H1 (cell line): ENCODE measurements around the gene ELOVL3. TPM values are rescaled to one million over a fixed set of nuclear protein-coding genes. Genes with fewer than 3 reads are reported as not detected.

Source experiments
- CTCF ChIA-PET: fragments of 300-600 bp; sonication (Branson Sonifier 250); formaldehyde crosslinking; loops from one replicate; lab custom pipeline; 2021; ENCODE audit not compliant: partially characterized antibody; lab: Charles Lee
- POLR2A ChIA-PET: fragments of 300-600 bp; sonication (Branson Sonifier 250); formaldehyde crosslinking; loops from one replicate; lab custom pipeline; 2021; ENCODE audit warnings: inconsistent platforms; ENCODE audit not compliant: partially characterized antibody; lab: Charles Lee
- DNase-seq, 2 experiments: peaks; one replicate each; pipeline versions ENCODE4 v3.0.0 to v3.0.0-alpha.2; 2010 to 2022; ENCODE audit warnings: low spot score in 2 of 2, low read depth in 1 of 2, mixed read lengths in 1 of 2
- FAIRE-seq: peaks from 2 replicates; lab custom pipeline; 2011; peaks lifted over from hg19 to GRCh38; lab: Jason Lieb, UNC
- H2AFZ ChIP-seq: 2 replicates; pipeline ENCODE4 v1.8.1; 2012; ENCODE audit warnings: low read length, inconsistent platforms
- H2AK5ac ChIP-seq: 2 replicates; pipeline ENCODE4 v1.6.1; 2013; ENCODE audit warnings: low read depth, low read length
- H2BK120ac ChIP-seq: replicated peaks from 2 replicates; pipeline ENCODE3; 2013; ENCODE audit warnings: low read depth, low read length, inconsistent platforms
- H2BK12ac ChIP-seq: 2 replicates; pipeline ENCODE4 v1.6.1; 2013; ENCODE audit warnings: low read depth, low read length
- H2BK15ac ChIP-seq: 2 replicates; pipeline ENCODE4 v1.6.1; 2013; ENCODE audit warnings: low read length
- H2BK20ac ChIP-seq: 2 replicates; pipeline ENCODE4 v1.6.1; 2013; ENCODE audit warnings: low read length
- H2BK5ac ChIP-seq: 2 replicates; pipeline ENCODE4 v1.6.1; 2013; ENCODE audit warnings: low read depth, low read length
- H3K14ac ChIP-seq: 2 replicates; pipeline ENCODE4 v1.6.1; 2013; ENCODE audit warnings: inconsistent platforms; ENCODE audit not compliant: insufficient read length
- H3K18ac ChIP-seq: 2 replicates; pipeline ENCODE4 v1.6.1; 2013; ENCODE audit warnings: low read length; ENCODE audit errors: extremely low read depth
- H3K23ac ChIP-seq: 2 replicates; pipeline ENCODE4 v1.6.1; 2013; ENCODE audit warnings: inconsistent platforms; ENCODE audit not compliant: insufficient read length
- H3K23me2 ChIP-seq: 2 replicates; pipeline ENCODE4 v1.6.1; 2013; ENCODE audit warnings: low read depth, low read length
- H3K27ac ChIP-seq: 2 replicates; pipeline ENCODE4 v1.6.1; 2011; ENCODE audit warnings: low read depth, low read length, inconsistent platforms
- H3K27me3 ChIP-seq, 4 experiments: replicated peaks in 1 of 4; 1 replicate in 1 of 4; 2 replicates in 3 of 4; pipeline versions ENCODE4 v1.6.1 to v1.8.1; 2011 to 2013; ENCODE audit warnings: low read length in 3 of 4, mild to moderate bottlenecking in 3 of 4, inconsistent platforms in 2 of 4, mixed read lengths in 2 of 4, moderate library complexity in 1 of 4; ENCODE audit not compliant: control insufficient read depth in 3 of 4, insufficient read depth in 3 of 4; ENCODE audit errors: extremely low read depth in 1 of 4
- H3K36me3 ChIP-seq, 4 experiments: 2 replicates each; pipeline versions ENCODE4 v1.6.1 to v1.8.1; 2011 to 2013; ENCODE audit warnings: mild to moderate bottlenecking in 4 of 4, low read length in 3 of 4, moderate library complexity in 2 of 4, control low read depth in 1 of 4, inconsistent platforms in 1 of 4; ENCODE audit not compliant: insufficient read depth in 4 of 4, control insufficient read depth in 2 of 4
- H3K4ac ChIP-seq: replicated peaks from 2 replicates; pipeline ENCODE3; 2013; ENCODE audit warnings: low read length, low read depth, mixed read lengths, inconsistent platforms; ENCODE audit not compliant: insufficient read length
- H3K4me1 ChIP-seq, 4 experiments: replicated peaks in 1 of 4; 1 replicate in 1 of 4; 2 replicates in 3 of 4; pipeline versions ENCODE4 v1.6.1 to v1.8.1; 2011 to 2013; ENCODE audit warnings: low read length in 3 of 4, inconsistent platforms in 2 of 4, mixed read lengths in 1 of 4; ENCODE audit not compliant: insufficient read depth in 4 of 4, control insufficient read depth in 3 of 4
- H3K4me2 ChIP-seq, 2 experiments: 2 replicates each; pipeline versions ENCODE4 v1.6.1 to v1.8.1; 2011 to 2013; ENCODE audit warnings: low read depth in 2 of 2, low read length in 2 of 2, control low read depth in 1 of 2, inconsistent platforms in 1 of 2, mild to moderate bottlenecking in 1 of 2; ENCODE audit not compliant: insufficient read depth in 1 of 2
- H3K4me3 ChIP-seq, 4 experiments: fragments of 200-600, 300-600 bp in 1 of 4; sonication (generic), shearing (Covaris generic), sonication (Bioruptor Twin) in 1 of 4; 2 replicates each; pipeline versions ENCODE4 v1.5.1 to v1.8.1; 2011 to 2016; ENCODE audit warnings: low read length in 4 of 4, low read depth in 3 of 4, control low read depth in 2 of 4, inconsistent platforms in 2 of 4, mild to moderate bottlenecking in 2 of 4, mixed read lengths in 1 of 4, moderate library complexity in 1 of 4; ENCODE audit not compliant: insufficient read depth in 2 of 4; ENCODE audit errors: extremely low read depth in 1 of 4
- H3K56ac ChIP-seq: replicated peaks from 2 replicates; pipeline ENCODE3; 2013; ENCODE audit warnings: low read depth, mild to moderate bottlenecking, mixed read lengths, low read length, inconsistent platforms; ENCODE audit not compliant: insufficient read length
- H3K79me1 ChIP-seq: 2 replicates; pipeline ENCODE4 v1.6.1; 2013; ENCODE audit warnings: low read depth, low read length, control low read depth
- H3K79me2 ChIP-seq, 2 experiments: 2 replicates each; pipeline versions ENCODE4 v1.6.1 to v1.8.1; 2012 to 2013; ENCODE audit warnings: low read length in 2 of 2, mild to moderate bottlenecking in 2 of 2, inconsistent platforms in 1 of 2; ENCODE audit not compliant: insufficient read depth in 2 of 2, control insufficient read depth in 1 of 2
- H3K9ac ChIP-seq, 4 experiments: replicated peaks in 1 of 4; 1 replicate in 1 of 4; 2 replicates in 3 of 4; pipeline versions ENCODE4 v1.6.1 to v1.8.1; 2011 to 2013; ENCODE audit warnings: low read depth in 3 of 4, low read length in 3 of 4, control low read depth in 2 of 4, mild to moderate bottlenecking in 2 of 4, moderate library complexity in 2 of 4, inconsistent platforms in 1 of 4; ENCODE audit errors: extremely low read depth in 1 of 4
- H3K9me3 ChIP-seq, 2 experiments: 2 replicates each; pipeline versions ENCODE4 v1.6.1 to v1.8.1; 2012 to 2013; ENCODE audit warnings: mild to moderate bottlenecking in 2 of 2, moderate library complexity in 2 of 2, control low read depth in 1 of 2, inconsistent platforms in 1 of 2, low read depth in 1 of 2, low read length in 1 of 2, mixed read lengths in 1 of 2; ENCODE audit not compliant: insufficient read depth in 2 of 2
- H4K20me1 ChIP-seq, 2 experiments: replicated peaks in 1 of 2; 2 replicates each; pipeline versions ENCODE3 to v1.8.1; 2011 to 2013; ENCODE audit warnings: inconsistent platforms in 2 of 2, low read length in 2 of 2, mild to moderate bottlenecking in 1 of 2; ENCODE audit not compliant: insufficient read depth in 2 of 2, control insufficient read depth in 1 of 2
- H4K5ac ChIP-seq: 2 replicates; pipeline ENCODE4 v1.6.1; 2013; ENCODE audit warnings: low read length, low read depth, mixed read lengths, inconsistent platforms; ENCODE audit not compliant: insufficient read length
- H4K8ac ChIP-seq: 2 replicates; pipeline ENCODE4 v1.8.0; 2013; ENCODE audit warnings: mild to moderate bottlenecking, moderate library complexity, low read length, inconsistent platforms; ENCODE audit not compliant: insufficient read depth; ENCODE audit errors: extremely low read depth
- H4K91ac ChIP-seq: replicated peaks from 2 replicates; pipeline ENCODE3; 2013; ENCODE audit warnings: low read length, mixed read lengths, inconsistent platforms; ENCODE audit not compliant: insufficient read length
- WGBS, 2 experiments: shearing (Covaris generic) in 1 of 2; methylation state at CpG; one replicate each; pipeline versions ENCODE4 v1.1.6 to v1.1.7; 2013 to 2015; ENCODE audit warnings: low lambda C conversion rate in 2 of 2, mixed read lengths in 2 of 2, inconsistent platforms in 1 of 2, low coverage in 1 of 2, missing lambda C conversion rate in 1 of 2; ENCODE audit not compliant: insufficient replicate concordance in 2 of 2, insufficient coverage in 1 of 2, insufficient read length in 1 of 2; ENCODE audit errors: extremely low coverage in 1 of 2, missing lambda C conversion rate in 1 of 2; 5-methylcytosine and 5-hydroxymethylcytosine counted together
- polyA plus RNA-seq, 7 experiments: library from polyadenylated mRNA; depleted of rRNA in 3 of 7; stranded (reverse) in 5 of 7; unstranded in 2 of 7; fragments of >200 nt in 5 of 7; fragments of 200-250 nt in 2 of 7; gene quantifications; 1 replicate in 5 of 7; 2 replicates in 1 of 7; 4 replicates in 1 of 7; pipeline versions ENCODE4 v1.2.1 to v1.2.3, GENCODE V29; 2011 to 2013; ENCODE audit warnings: missing spikeins in 2 of 7, mixed read lengths in 2 of 7
- total RNA-seq: library from RNA; stranded (reverse); fragmentation: NEBNext Ultra II Directional; extraction: Animal tissue kit (Norgen Biotek cat#: 25700); gene quantifications from 2 replicates; pipeline ENCODE4 v1.2.1, GENCODE V29; 2021

Gene ELOVL3
- total and polyA plus RNA-seq, 2 of the 8 experiments (the other 6 are each of a cell fraction or from before 2014, with no cell fraction given), result 0.27 TPM; not detected in 1

GRCh38 chr10:102242118-102242485 is 16.0 kb downstream of the ELOVL3 start:
- Histone ChIP-seq H3K27ac (no peak overlapping the region), H4K5ac (no peak overlapping the region), H2BK20ac (no peak overlapping the region), H4K91ac (no peak overlapping the region), H3K9ac (peak overlapping the region in 1 of 4 experiments; percentile 29; a peak in 1 of 7 replicates), H2BK12ac (no peak overlapping the region), H2AK5ac (no peak overlapping the region), H4K8ac (no peak overlapping the region; the same call in 1 of the 2 replicates), H2BK5ac (no peak overlapping the region), H3K23ac (no peak overlapping the region), H2AFZ (peak overlapping the region; percentile 87), H3K4me3 (peak overlapping the region; percentile 32 to 64 (median 56); a peak in 7 of 8 replicates), H3K23me2 (peaks cover 12% of the 10 kb centered on the region), H3K18ac (no peak overlapping the region), H4K20me1 (peaks cover under 1 to 10% of the 10 kb centered on the region in 2 experiments), H3K4me1 (peaks cover 4 to 17% (median 7%) of the 10 kb centered on the region in 4 experiments), H3K4me2 (peak overlapping the region; percentile 84 to 91), H3K9me3 (no peaks in the 10 kb centered on the region), H3K56ac (no peak overlapping the region), H3K27me3 (peaks cover 45 to 63% (median 53%) of the 10 kb centered on the region in 4 experiments), H3K79me2 (peaks cover 0 to 14% of the 10 kb centered on the region in 2 experiments; a peak in 2 of 4 replicates), H3K4ac (no peak overlapping the region), H3K79me1 (peaks cover 9% of the 10 kb centered on the region), H2BK15ac (no peak overlapping the region), H2BK120ac (no peak overlapping the region), H3K14ac (no peak overlapping the region), H3K36me3 (no peaks in the 10 kb centered on the region; a peak in 1 of 8 replicates)
- DNase-seq, result no peak
- 33% methylated on average over 7 of the region's 7 CpGs; no CpG with 5 or more reads in 1 of the 2 experiments for WGBS, 2 experiments
- POLR2A ChIA-PET, result interaction anchor here (0.6 kb wide), 1 partner anchor 157 kb away, joined by 3 read pairs; no protein-coding TSS in a partner anchor
- no peak for FAIRE-seq
- CTCF ChIA-PET, result interaction anchor here (2.7 kb wide), 1 partner anchor 11 kb away, joined by 18 read pairs; no protein-coding TSS in a partner anchor
